HUES48 (cell line): ENCODE results near the gene TXNRD1.
"Not testable (repeated sequence)": the region's sequence is repeated elsewhere in the genome, so short reads cannot be mapped to it uniquely, and the experiment has no call there.

Experiments
- H3K27ac ChIP-seq: one replicate; pipeline ENCODE4 v1.7.0; 2013; ENCODE audit warnings: low read depth, low read length, inconsistent platforms
- H3K27me3 ChIP-seq: 2 replicates; pipeline ENCODE4 v1.6.1; 2013; ENCODE audit warnings: mild to moderate bottlenecking, low read length; ENCODE audit not compliant: control insufficient read depth, insufficient read depth
- H3K36me3 ChIP-seq: 2 replicates; pipeline ENCODE4 v1.6.1; 2013; ENCODE audit warnings: low read length; ENCODE audit not compliant: control insufficient read depth, insufficient read depth
- H3K4me1 ChIP-seq: 2 replicates; pipeline ENCODE4 v1.6.1; 2013; ENCODE audit warnings: mild to moderate bottlenecking, low read length; ENCODE audit not compliant: control insufficient read depth, insufficient read depth
- H3K4me3 ChIP-seq: 2 replicates; pipeline ENCODE4 v1.5.1; 2013; ENCODE audit warnings: mild to moderate bottlenecking, low read depth, low read length
- H3K9ac ChIP-seq: 2 replicates; pipeline ENCODE4 v1.6.1; 2013; ENCODE audit warnings: mild to moderate bottlenecking, low read depth, low read length, moderate library complexity
- H3K9me3 ChIP-seq: 2 replicates; pipeline ENCODE4 v1.6.1; 2013; ENCODE audit warnings: low read length; ENCODE audit not compliant: control insufficient read depth, insufficient read depth

Gene TXNRD1

GRCh38 chr12:104197264-104197663 lies 18.3 kb upstream of the TXNRD1 start:
- H3K9me3 ChIP-seq, result peaks cover 9% of the 10 kb centered on the region; the same call in 1 of the 2 replicates
- no peak overlapping the region for H3K4me3 ChIP-seq
- H3K27ac ChIP-seq, result no peak overlapping the region
- no peaks in the 10 kb centered on the region for H3K27me3 ChIP-seq
- no peaks in the 10 kb centered on the region for H3K4me1 ChIP-seq
- H3K36me3 ChIP-seq, result no peaks in the 10 kb centered on the region
- no peak overlapping the region for H3K9ac ChIP-seq

GRCh38 chr12:104199964-104200363 lies 15.6 kb upstream of the TXNRD1 start:
- Histone ChIP-seq H3K27ac (no peak overlapping the region), H3K9me3 (peaks cover 9% of the 10 kb centered on the region; the same call in 1 of the 2 replicates), H3K36me3 (no peaks in the 10 kb centered on the region), H3K27me3 (no peaks in the 10 kb centered on the region), H3K4me3 (no peak overlapping the region), H3K9ac (no peak overlapping the region), H3K4me1 (no peaks in the 10 kb centered on the region)

- no peak overlapping the region for H3K4me3 ChIP-seq
- H3K36me3 ChIP-seq, result no peaks in the 10 kb centered on the region
- H3K9ac ChIP-seq, result no peak overlapping the region
- no peak overlapping the region for H3K27ac ChIP-seq
- H3K27me3 ChIP-seq, result no peaks in the 10 kb centered on the region
- H3K9me3 ChIP-seq, result peaks cover 9% of the 10 kb centered on the region; the same call in 1 of the 2 replicates
- no peaks in the 10 kb centered on the region for H3K4me1 ChIP-seq
Observed at GRCh38 chr12:104201238-104202001, 14.2 kb upstream of the TXNRD1 start.

- Histone ChIP-seq H3K36me3 (no peaks in the 10 kb centered on the region), H3K27me3 (no peaks in the 10 kb centered on the region), H3K4me3 (no peak overlapping the region), H3K4me1 (no peaks in the 10 kb centered on the region), H3K9ac (no peak overlapping the region), H3K9me3 (peaks cover 7% of the 10 kb centered on the region; the same call in 1 of the 2 replicates), H3K27ac (no peak overlapping the region)
Observed at GRCh38 chr12:104204690-104205480, 10.7 kb upstream of the TXNRD1 start.

- no peak overlapping the region for H3K27ac ChIP-seq
- H3K4me3 ChIP-seq, result no peak overlapping the region
- no peak overlapping the region for H3K9ac ChIP-seq
Observed at GRCh38 chr12:104207416-104208205, 8.0 kb upstream of the TXNRD1 start.

GRCh38 chr12:104212516-104212915 lies 3.1 kb upstream of the TXNRD1 start:
- Histone ChIP-seq H3K9ac (no peak overlapping the region), H3K4me1 (0 out of 2 replicates have a peak, but pooled peaks cover 3% of the 10 kb centered on the region), H3K27me3 (peaks cover 14% of the 10 kb centered on the region), H3K36me3 (no peaks in the 10 kb centered on the region), H3K27ac (no peak overlapping the region), H3K9me3 (no peaks in the 10 kb centered on the region), H3K4me3 (no peak overlapping the region)

More at GRCh38 chr12:104207416-104208205, 8.0 kb upstream of the TXNRD1 start:
- Histone ChIP-seq H3K4me1 (no peaks in the 10 kb centered on the region), H3K36me3 (no peaks in the 10 kb centered on the region), H3K9me3 (no peaks in the 10 kb centered on the region), H3K27me3 (no peaks in the 10 kb centered on the region)

- no peak overlapping the region for H3K9ac ChIP-seq
- H3K27me3 ChIP-seq, result peaks cover 14% of the 10 kb centered on the region
- no peaks in the 10 kb centered on the region for H3K36me3 ChIP-seq
- no peak overlapping the region for H3K27ac ChIP-seq
- no peaks in the 10 kb centered on the region for H3K9me3 ChIP-seq
- no peak overlapping the region for H3K4me3 ChIP-seq
- 0 out of 2 replicates have a peak, but pooled peaks cover 3% of the 10 kb centered on the region for H3K4me1 ChIP-seq
Observed at GRCh38 chr12:104213952-104214351, 1.6 kb upstream of the TXNRD1 start.

GRCh38 chr12:104216521-104216924 lies 944 bp downstream of the TXNRD1 start:
- Histone ChIP-seq H3K4me3 (peak overlapping the region; percentile 66), H3K27me3 (peaks cover 14% of the 10 kb centered on the region), H3K27ac (no peak overlapping the region), H3K9me3 (no peaks in the 10 kb centered on the region), H3K4me1 (0 out of 2 replicates have a peak, but pooled peaks cover 3% of the 10 kb centered on the region), H3K9ac (no peak overlapping the region), H3K36me3 (no peaks in the 10 kb centered on the region)

GRCh38 chr12:104218506-104218905 lies 2.9 kb downstream of the TXNRD1 start:
- peaks cover 14% of the 10 kb centered on the region for H3K27me3 ChIP-seq
- not testable (repeated sequence) for H3K4me1 ChIP-seq, H3K27ac ChIP-seq

GRCh38 chr12:104218935-104219334 lies 3.4 kb downstream of the TXNRD1 start:
- peaks cover 14% of the 10 kb centered on the region for H3K27me3 ChIP-seq
- H3K4me1 ChIP-seq, result peaks cover 8% of the 10 kb centered on the region; the same call in 1 of the 2 replicates
- H3K9ac ChIP-seq, result no peak overlapping the region
- H3K27ac ChIP-seq, result no peak overlapping the region
- no peaks in the 10 kb centered on the region for H3K36me3 ChIP-seq
- H3K4me3 ChIP-seq, result no peak overlapping the region
- H3K9me3 ChIP-seq, result no peaks in the 10 kb centered on the region

More at GRCh38 chr12:104218506-104218905, 2.9 kb downstream of the TXNRD1 start:
- H3K36me3 ChIP-seq, H3K4me3 ChIP-seq, H3K9ac ChIP-seq, H3K9me3 ChIP-seq: not testable (repeated sequence)
